Ecto neural progenitor cell (in vitro differentiated cells): Measurements from ENCODE around the gene ZDHHC21.
"Not testable (repeated sequence)": the region's sequence is repeated elsewhere in the genome, so short reads cannot be mapped to it uniquely, and the experiment has no call there.

Experiments used
- DNase-seq: peaks from one replicate; pipeline ENCODE4 v3.0.0-alpha.2; 2018; ENCODE audit warnings: low spot score

ZDHHC21 gene

DNA sequence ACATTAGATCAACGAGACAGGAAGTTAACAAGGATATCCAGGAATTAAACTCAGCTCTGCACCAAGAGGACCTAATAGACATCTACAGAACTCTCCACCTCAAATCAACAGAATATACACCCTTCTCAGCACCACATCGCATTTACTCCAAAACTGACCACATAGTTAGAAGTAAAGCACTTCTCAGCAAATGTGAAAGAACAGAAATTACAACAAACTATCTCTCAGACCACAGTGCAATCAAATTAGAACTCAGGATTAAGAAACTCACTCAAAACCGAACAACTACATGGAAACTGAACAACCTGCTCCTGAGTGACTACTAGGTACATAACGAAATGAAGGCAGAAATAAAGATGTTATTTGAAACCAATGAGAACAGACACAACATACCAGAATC lies 10.6 kb downstream of the ZDHHC21 start:
- not testable (repeated sequence) for DNase-seq

DNA sequence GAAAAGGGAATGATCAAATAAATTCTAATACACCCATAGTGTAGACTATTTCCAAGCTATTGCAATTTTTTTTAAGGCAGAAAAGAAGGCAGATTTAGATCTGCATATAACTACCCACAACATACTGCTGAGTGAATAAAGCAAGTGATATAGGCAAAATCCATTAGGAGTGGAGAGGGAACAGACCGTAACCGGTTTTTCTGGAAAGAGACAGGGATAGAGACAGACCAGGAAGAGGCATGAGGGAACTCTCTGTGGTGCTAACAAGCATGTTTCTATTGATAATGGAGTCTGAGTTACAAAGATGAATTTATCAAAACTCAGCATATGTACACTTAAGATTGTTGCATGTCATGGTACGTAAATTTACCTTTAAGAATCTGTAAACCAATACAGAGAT lies 14.5 kb downstream of the ZDHHC21 start:
- DNase-seq, result no peak

DNA sequence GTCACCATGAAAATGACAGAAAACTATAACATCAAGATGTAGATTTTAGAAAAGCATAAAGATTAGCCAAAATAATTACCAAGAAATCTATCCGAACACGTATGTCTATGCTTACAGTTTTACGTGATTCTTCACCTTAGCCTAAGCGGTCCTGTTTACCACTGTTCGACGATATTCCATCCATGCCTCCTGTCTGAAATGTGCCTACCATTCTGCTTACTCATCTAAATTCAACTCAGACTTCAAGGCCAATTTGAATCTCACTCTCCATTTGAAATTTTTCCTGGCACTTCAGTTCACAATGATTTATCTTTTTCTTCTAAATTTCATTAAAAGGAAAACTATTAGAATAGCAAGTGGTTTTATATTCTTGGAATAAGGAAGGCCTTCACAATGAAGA lies 15.4 kb downstream of the ZDHHC21 start:
- DNase-seq, result no peak

DNA sequence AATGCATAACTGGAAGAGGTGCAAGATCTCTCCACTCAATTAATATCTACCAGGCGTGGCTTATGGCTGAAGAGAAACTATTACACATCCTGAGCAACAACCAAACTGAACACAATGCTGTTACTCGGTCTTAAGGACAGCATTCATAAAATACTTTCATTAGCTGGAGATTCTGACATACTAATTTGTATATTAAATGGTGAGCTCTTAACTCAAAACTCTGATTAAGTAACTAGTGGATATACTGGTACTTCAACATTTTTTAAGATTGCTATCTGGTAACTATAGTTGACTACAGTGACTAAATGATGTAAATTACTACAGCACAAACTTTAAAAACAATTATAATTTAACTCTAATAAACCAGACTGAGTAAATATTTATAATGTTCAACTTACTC lies 15.8 kb downstream of the ZDHHC21 start:
- no peak for DNase-seq

DNA sequence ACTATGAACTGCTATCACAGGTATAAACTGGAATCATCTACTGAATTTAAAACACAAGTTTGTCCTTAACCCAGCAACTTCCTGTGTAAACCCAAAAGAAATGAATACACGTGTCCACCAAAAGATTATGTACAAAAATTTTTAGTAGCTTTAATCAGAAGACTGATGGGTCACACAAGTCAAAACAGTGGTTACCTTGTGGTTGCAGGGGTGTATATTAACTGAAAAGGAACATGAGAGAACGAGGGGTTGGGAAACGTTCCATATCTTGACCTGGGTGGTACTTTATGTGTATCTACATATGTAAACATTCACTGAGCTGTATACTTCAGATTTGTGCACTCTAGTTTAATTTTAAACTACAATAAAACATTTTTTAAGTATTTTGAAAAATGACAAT lies 18.6 kb downstream of the ZDHHC21 start:
- no peak for DNase-seq

DNA sequence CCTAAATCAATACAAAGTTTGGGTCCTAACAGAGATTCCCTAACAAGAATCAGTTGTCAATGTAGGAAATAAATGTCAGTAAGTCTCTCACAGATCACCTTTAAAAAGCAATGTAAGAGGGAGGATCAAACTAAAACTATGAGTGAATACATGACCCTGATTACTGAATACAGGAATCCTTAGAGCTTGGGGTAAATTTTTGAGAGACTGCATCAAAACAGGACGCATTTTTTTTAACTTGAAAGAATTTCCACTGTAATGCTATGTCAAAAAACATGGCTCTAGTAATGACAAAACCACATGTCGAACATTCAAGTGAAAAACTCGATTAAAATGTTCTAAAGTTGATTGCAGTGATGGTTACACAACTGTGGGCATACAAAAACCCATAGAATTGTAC lies 21.9 kb downstream of the ZDHHC21 start:
- DNase-seq, result no peak

DNA sequence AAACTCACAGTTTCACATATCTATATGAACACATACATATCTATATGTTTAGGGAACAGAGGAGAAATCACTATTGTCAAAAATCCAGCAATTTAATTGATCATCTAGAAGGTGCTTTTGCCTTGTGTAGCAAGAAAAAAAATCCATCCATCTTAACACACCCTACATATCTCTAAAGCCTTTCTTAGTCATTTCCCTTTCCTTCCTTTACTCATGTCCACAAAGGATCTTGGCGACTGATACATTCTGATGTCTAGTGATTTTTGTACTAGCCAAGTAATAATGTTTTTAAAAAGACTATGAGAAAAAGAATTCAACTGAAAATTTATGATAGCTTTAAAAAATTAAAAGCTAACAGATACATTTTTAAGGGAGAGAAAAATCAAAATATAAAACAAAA lies 22.5 kb downstream of the ZDHHC21 start:
- DNase-seq, result no peak

DNA sequence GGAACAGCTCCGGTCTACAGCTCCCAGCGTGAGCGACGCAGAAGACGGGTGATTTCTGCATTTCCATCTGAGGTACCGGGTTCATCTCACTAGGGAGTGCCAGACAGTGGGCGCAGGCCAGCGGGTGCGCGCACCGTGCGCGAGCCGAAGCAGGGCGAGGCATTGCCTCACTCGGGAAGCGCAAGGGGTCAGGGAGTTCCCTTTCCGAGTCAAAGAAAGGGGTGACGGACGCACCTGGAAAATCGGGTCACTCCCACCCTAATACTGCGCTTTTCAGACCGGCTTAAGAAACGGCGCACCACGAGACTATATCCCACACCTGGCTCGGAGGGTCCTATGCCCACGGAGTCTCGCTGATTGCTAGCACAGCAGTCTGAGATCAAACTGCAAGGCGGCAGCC lies 29.2 kb downstream of the ZDHHC21 start:
- not testable (repeated sequence) for DNase-seq

DNA sequence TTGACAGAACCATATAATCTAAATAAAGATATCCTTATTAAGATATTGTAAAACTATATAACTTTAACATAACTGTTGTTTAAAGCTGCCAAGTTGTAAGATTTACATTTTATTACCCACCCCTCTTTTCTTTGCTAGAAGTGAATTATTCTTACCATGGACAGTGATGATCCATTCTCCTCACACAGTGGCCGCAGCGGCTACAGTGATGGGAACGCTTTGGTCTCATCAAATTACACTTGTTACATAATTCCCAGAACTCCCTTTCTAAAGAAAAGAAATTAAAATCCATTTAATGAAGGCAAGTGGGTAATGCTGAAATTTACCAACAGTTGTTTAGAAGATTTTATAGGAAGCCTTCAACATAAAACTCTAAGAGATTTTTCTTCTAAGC lies 31.2 kb downstream of the ZDHHC21 start:
- no peak for DNase-seq

DNA sequence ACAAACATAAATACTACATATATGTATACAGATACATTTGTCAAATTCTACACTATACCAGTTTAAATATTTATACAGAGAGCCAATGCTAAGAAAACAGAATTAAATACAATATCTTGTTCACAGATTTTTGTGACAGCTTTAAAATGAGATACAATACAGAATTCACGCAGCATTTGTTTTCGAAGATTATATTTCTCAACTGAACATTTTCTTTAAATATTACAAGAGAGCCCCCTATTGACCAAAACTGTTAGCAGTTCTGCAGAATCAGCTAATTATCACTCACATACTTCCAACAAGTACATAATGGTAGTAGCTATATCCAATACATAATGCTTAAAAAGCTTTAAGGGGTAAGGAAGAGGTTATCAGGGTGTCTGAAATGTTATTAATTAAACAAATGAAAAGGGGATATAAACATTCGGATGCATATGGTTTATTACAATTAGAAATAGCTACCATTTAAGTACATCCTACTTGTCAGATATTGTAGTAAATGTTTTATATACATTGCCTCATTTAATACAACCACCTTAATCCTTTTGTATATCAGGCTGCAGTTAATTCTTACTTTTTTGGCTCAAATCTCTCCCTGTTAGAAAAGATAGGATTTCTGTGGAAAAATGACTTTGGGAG lies 31.7 kb downstream of the ZDHHC21 start:
- DNase-seq, result no peak

DNA sequence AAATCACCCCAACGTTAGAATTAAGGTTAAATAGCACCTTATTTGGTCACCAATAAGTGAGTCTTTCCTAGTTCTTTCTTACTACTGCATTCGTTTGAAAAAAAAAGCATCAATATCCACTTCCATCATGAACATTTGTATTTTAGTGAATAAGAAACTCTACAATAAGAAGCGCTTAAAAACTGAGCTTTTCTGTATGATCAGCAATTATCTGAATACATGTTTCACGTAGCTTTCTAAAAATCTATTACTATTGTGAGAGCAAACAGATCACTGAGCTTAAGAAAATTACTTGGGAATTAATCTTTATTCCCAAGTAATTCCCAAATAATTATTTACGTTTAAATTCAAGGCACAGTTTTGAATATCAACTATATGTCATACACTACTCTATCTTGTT lies 32.5 kb downstream of the ZDHHC21 start:
- DNase-seq, result no peak

DNA sequence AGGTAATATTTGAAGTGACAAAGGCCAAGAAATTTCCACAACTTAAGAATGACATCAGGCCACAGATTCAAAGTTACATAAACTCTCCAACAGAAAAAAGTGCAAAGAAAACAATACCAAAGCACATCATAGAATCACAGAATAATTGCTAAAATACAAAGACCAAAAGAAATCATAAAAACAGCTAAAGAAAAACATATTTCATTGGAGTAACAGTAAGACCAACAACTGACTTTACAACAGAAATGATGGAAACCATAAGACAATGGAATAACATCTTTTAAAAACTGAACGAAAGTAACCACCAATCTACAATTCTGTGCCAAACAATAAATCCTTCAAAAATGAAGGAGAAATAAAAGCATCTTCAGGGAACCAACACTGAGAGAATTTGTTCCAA lies 38.3 kb downstream of the ZDHHC21 start:
- DNase-seq, result no peak

DNA sequence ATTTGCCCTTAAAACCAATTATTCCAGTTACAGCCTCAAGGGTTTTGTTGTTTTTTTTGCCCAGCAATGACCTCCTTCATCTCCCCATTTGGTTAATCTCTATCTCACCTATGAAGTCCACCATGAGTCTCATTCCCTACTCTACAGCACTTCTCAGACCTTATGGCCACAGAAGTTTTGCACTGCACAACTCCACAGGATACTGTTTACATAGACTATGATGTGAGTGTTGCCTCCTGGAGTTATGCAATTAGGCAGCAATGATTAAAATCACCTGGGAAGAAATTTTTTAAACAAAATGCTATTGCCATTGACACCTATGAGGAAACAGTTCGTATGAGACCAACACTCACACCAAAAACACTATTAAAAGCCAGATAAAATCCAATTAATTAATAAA lies 39.7 kb downstream of the ZDHHC21 start:
- no peak for DNase-seq

DNA sequence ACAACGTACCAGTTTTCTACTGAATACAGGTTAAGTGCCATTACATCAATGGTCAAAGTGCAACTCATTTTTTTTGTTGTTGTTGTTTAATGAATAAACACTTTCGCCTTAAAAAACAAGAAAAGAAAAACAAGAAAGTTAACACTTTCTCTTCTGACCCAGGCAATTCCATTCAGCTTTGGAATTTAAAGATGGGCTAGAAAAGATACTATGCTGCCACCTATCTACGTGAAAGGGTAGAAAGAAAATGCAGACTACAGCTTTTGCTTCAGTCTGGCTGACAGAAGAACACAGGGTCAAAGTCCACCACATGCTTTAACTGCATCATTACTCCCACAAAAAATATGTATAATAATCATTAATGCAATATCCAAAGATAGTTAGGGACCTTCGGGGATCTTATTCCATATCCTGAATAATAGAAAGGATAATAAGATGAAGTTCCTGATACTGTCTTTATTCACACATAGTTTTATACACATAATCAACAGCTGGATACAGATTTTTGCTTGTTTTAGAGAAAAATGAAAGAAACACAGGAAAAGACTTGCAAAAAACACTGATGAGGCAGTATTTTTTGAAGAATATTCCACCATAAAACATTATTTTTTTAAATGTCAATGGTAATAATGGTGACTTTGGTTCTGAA lies 40.4 kb downstream of the ZDHHC21 start:
- DNase-seq, result no peak

DNA sequence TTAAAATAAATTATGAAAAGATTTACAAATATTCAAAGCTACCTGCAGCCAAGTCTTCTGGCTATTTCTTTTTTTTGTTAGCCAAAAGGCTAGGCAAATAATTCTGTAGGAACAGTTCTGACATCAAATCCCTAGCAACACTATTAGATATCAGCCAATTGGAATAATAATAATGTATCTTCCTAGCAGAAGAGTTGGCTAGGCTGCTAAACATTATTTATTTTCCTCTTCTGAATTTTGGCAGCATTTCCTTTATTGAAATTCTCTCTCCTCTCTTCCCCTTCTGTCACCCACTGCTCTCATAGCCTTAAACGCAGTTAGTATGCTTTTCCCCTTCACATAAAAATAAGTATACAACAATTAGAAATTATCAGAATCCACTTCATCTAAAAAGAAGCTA lies 42.6 kb downstream of the ZDHHC21 start:
- no peak for DNase-seq

DNA sequence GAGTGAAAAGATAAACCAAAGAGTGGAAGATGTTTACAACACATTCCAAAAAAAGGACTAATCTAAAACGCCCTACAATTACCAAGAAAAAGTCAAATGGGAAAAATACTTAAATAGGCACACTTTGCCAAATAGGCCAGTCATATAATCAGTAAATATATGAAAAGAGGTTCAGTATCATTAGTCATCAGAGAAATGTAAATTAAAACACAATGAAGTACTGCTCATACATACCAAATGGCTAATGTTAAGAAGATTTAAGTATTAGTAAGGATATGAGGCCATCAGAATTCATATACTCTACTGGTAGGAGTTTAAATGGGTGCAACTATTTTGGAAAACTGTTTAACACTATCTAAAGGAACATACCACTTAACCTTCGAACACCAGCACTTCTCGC lies 47.6 kb downstream of the ZDHHC21 start:
- no peak for DNase-seq

DNA sequence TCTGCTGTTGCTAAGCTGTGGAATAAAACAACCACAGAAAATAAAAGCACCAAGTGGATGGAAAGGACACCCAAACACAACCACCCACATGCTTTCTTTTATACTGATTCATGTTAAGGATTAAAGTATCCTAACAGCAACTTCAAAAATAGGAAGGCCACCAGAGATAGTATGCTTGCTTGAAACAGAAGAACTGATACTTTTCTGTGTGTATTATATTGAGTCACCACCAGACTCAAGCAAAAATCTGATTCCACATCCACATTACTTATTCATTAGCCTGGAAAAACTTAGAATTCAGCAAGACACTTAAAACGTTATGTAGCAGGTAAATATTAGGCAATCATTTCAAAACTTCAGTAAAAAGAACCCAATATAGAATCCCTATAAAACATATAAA lies 52.3 kb downstream of the ZDHHC21 start:
- no peak for DNase-seq

DNA sequence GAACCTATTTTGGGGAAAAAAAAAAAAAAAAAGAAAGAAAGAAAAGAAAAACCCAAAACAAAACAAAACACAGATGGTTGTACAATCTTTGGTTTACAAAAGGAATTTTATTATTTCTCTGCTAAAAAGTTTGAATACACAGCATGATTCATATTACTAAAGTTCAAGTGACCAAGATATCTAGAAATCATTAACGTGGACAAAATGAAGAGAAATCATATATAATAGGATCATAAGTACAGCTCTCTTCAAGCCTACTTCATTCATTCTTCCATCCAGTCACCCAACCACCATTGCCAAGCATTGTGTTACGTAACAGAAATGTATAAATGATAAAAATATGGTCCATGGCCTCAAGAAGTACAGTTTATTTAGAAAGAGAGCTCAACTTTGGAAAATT lies 52.9 kb downstream of the ZDHHC21 start:
- DNase-seq, result no peak

DNA sequence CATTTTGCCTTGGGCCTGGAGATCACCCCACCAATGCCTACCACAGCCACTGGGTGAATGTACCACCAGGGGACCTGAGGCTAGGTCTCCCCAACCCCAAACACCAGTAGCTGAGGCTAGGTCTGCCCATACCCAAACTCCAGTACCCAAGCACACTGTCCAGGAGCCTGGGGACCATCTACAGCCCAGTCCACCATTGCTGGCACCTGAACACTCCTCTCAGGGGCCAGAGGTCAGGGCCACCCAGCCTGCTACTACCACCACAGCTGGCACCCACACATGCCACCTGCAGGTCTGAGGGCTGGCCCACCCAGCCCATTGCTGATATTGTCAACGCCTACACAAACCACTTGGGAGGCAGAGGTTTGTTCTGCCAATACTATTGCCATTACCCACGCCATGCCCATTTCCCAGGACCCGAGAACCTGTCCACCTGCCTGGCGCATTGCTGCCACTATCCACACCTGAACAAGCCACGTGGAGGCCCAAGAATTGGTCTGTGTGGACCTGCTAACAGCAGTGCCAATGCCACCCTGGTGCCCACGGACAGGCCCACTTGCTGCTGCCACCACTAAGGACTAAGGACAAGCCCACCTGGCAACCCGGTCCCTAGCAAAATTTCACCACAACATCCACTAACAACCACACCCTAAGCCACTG lies 59.2 kb downstream of the ZDHHC21 start:
- DNase-seq, result no peak

DNA sequence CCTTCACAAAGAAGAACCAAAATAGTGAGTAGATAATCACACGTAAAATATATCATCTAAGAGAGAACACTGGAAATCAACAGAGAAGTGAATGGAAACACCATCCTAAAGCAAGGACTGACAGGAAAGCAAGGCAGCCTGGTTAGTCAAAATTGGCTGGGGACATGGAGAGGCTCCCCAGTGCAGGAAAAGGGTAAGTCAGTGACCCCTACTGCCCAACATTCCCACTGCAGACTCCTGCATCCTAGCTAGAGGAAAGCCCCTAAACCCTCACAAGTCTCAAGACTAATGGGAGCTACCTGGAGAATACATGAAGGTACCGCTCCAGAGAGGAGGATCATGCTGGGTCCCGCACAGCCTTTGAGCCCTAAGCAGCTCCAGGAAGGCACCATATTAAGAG lies 60.1 kb downstream of the ZDHHC21 start:
- no peak for DNase-seq

DNA sequence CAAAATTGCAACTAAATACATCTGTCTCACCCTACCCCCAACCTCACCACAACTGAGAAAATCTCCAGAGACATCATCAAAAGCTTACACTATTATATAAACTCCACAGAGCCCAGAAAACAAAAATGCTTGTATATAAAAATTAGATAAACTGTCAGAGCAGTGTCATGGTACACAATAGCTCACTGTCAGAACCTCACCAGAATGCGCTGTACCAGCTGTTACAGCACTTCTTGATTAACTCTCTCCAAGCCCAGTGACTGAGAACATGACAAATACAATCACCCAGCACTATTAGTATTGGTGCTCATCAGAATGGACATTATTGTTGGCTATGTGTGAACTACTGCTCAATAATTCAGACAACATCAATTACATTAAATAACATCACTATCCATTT lies 65.7 kb downstream of the ZDHHC21 start:
- DNase-seq, result no peak

DNA sequence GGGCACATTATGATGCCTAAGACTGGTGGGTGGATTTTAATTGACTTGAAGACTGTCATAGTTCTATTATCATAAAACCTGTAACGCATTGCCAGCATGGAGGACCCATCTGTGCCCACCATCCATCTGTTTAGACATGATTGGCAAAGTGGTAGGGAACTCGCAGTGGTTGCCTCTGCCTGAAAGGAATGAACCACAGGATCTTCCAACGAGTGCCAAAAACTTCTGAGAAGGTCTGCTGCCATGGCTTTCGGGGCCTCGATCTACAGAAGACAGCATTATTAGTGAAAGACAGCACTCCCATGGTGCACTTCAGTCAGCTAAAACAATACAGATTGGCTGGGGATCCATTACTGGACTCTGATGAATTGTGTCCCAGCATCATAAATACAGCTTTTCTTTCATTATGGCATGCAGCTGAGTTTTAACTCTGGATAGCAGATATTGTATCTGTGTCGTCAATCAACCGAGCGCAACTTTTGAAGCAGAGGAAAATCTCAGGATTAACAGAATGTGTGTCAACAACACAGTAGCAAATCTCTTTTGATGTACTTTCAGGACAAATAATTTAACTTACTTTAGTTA lies 74.3 kb downstream of the ZDHHC21 start:
- no peak for DNase-seq

DNA sequence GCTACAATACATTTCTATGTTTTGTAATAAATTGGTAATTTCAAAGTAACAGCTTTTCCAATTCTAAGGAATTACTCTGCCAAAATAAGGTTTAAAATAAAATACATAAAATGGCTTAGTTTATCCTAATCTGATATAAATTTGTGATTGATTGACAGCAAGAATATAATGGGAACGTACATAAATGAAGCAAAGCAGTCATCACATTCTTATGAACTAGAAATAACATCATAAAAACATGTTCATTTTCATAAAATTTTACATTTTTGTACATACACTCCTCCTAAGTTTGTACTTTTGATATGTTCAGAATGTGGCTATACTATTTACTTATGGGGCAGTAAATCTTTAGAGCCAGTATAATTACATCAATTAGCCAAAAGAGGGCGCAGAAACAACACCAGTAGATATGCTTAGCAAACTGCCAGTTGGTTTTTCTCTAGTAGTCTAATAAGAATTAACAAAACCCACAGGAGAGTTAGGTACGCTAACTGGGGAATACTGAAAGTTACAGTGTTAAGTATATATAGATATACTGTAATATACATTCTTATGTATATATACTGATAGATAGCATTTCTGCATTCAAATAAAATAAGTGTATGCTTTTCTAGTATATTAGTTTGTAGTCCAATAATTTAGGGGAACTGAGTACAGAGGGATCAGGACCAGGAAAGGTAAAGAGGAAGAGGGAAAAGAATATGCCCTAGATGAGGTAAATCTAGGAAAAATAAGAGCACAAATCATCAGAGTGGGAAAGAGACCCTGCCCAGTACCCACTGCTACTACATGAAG lies 76.8 kb downstream of the ZDHHC21 start:
- no peak for DNase-seq
